Vagina (tissue), 2 donors: Measurements from ENCODE around the gene PKLR. TPM values are rescaled to one million over a fixed set of nuclear protein-coding genes. Genes with fewer than 3 reads are reported as not detected.

Experiments used
- DNase-seq, 2 donors: peaks; one replicate each; pipeline ENCODE4 v3.0.0-alpha.2; 2017; ENCODE audit errors: extremely low spot score in 2 of 2
- H3K27ac ChIP-seq: fragments of 200-600 bp; sonication (generic); one replicate; pipeline ENCODE4 v1.5.1; 2019
- H3K27me3 ChIP-seq: fragments of 200-600 bp; sonication (generic); one replicate; pipeline ENCODE4 v1.5.1; 2019
- H3K36me3 ChIP-seq, 2 donors: fragments of 200-600 bp; sonication (generic); one replicate each; pipeline ENCODE4 v1.5.1; 2017 to 2019
- H3K4me1 ChIP-seq: fragments of 200-600 bp; sonication (generic); one replicate; pipeline ENCODE4 v1.5.1; 2019
- H3K4me3 ChIP-seq, 2 donors: fragments of 200-600 bp; sonication (generic); 1 replicate in 1 of 2; 2 replicates in 1 of 2; pipeline ENCODE4 v1.5.1; 2016 to 2019
- H3K9me3 ChIP-seq: fragments of 200-600 bp; sonication (generic); one replicate; pipeline ENCODE4 v1.5.1; 2019
- CTCF ChIP-seq, 3 experiments: fragments of 450-650 bp in 2 of 3; fragments of 200-600 bp in 1 of 3; sonication (generic) in 1 of 3; IDR thresholded peaks; one replicate each; pipeline ENCODE4 v1.5.1; 2017 to 2019; ENCODE audit warnings: antibody characterized with exemption in 3 of 3, mild to moderate bottlenecking in 2 of 3, moderate library complexity in 2 of 3
- POLR2A ChIP-seq, 2 donors: fragments of 450-650 bp; IDR thresholded peaks; one replicate each; pipeline ENCODE4 v1.6.1; 2017; ENCODE audit warnings: antibody characterized with exemption in 2 of 2, mild to moderate bottlenecking in 2 of 2, moderate library complexity in 2 of 2
- POLR2AphosphoS5 ChIP-seq, 2 donors: sonication (generic); formaldehyde crosslinking; IDR thresholded peaks; one replicate each; pipeline ENCODE4 v1.9.0; 2017; ENCODE audit warnings: antibody characterized with exemption in 2 of 2, mild to moderate bottlenecking in 2 of 2, low read depth in 1 of 2; ENCODE audit not compliant: insufficient read depth in 1 of 2
- intact Hi-C: fragments of 100-400 bp; cut with DNase I; formaldehyde crosslinking; loops from one replicate; pipeline ENCODE4 v1.15.1; 2023
- total RNA-seq: library from RNA; depleted of rRNA; stranded (reverse); fragments of >200 nt; gene quantifications from one replicate; pipeline ENCODE4 v1.2.3, GENCODE V29; 2016

Gene PKLR
- total RNA-seq, 1 donor from 2014 or later: not detected

GRCh38 chr1:155300553-155301329, 497 bp downstream of the PKLR start:
- peak in 1 of 2 donors; percentile 55 for DNase-seq
- no peaks in the 10 kb centered on the region for H3K9me3 ChIP-seq
- H3K4me3 ChIP-seq: no peak overlapping the region
- TF ChIP-seq POLR2A (IDR thresholded peaks at IDR 0.05) (no peak), POLR2AphosphoS5 (IDR thresholded peaks at IDR 0.05; ENCODE audit: insufficient read depth in 1 of 2, low read depth in 1 of 2) (no peak), CTCF (IDR thresholded peaks at IDR 0.05) (no peak)
- intact Hi-C loops: no loop called here
- no peaks in the 10 kb centered on the region for H3K27me3 ChIP-seq
- H3K4me1 ChIP-seq: peaks cover 3% of the 10 kb centered on the region
- H3K36me3 ChIP-seq: no peaks in the 10 kb centered on the region
- H3K27ac ChIP-seq: no peak overlapping the region

DNA sequence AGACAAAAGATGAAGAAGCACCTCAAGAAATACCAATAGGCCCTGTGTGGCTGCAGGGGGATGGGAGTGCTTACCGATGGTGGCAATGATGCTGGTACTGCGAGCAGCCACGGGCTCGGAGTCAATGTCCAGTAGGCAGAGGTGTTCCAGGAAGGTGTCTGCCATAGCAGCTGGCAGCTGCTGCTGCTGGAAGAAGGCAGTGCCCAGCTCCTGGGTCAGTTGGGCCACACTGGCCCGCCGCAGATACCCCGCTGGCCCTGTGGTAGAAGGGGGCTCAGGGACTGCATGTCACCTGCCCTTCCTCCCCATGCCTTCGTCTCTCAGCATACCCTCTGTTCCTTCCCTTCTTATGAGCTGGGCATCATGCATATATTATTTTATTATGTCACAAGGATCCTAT, 1.2 kb downstream of the PKLR start:
- no peaks in the 10 kb centered on the region for H3K27me3 ChIP-seq
- H3K4me1 ChIP-seq: peaks cover 10% of the 10 kb centered on the region
- no peaks in the 10 kb centered on the region for H3K36me3 ChIP-seq
- H3K9me3 ChIP-seq: no peaks in the 10 kb centered on the region
- intact Hi-C loops: no loop called here
- no peak for TF ChIP-seq POLR2A (IDR thresholded peaks at IDR 0.05)
- no peak for TF ChIP-seq CTCF (IDR thresholded peaks at IDR 0.05)
- TF ChIP-seq POLR2AphosphoS5 (IDR thresholded peaks at IDR 0.05; ENCODE audit: insufficient read depth in 1 of 2, low read depth in 1 of 2): no peak
- no peak overlapping the region for H3K27ac ChIP-seq
- no peak for DNase-seq
- no peak overlapping the region for H3K4me3 ChIP-seq

GRCh38 chr1:155297384-155297783, 3.9 kb downstream of the PKLR start:
- no peak for TF ChIP-seq POLR2A (IDR thresholded peaks at IDR 0.05)
- no peak for TF ChIP-seq CTCF (IDR thresholded peaks at IDR 0.05)
- TF ChIP-seq POLR2AphosphoS5 (IDR thresholded peaks at IDR 0.05; ENCODE audit: insufficient read depth in 1 of 2, low read depth in 1 of 2): no peak
- H3K4me3 ChIP-seq: no peak overlapping the region
- intact Hi-C loops: no loop called here
- no peaks in the 10 kb centered on the region for H3K9me3 ChIP-seq
- DNase-seq: no peak
- H3K27me3 ChIP-seq: no peaks in the 10 kb centered on the region
- H3K27ac ChIP-seq: no peak overlapping the region
- peaks cover 15% of the 10 kb centered on the region for H3K4me1 ChIP-seq
- H3K36me3 ChIP-seq: no peaks in the 10 kb centered on the region

DNA sequence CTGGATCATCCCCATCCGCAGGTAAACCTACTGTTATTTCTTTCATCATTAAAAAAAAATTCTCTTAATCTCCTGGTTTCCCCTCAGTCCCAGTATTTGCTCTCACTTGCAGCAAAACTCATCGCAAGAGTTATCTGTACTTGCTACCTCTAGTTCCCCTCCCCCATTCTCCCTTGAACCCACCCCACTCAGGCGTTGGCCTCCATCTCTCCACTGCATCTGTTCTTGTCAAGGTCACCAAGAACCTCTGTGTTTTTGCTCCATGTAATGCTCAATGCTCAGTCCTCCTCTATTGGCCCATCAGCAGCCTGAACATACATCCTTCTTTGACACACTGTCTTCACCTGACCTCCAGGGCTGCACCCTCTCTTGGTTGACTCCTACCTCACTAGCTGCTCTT, 4.6 kb downstream of the PKLR start:
- Histone ChIP-seq H3K4me1 (peaks cover 15% of the 10 kb centered on the region), H3K4me3 (no peak overlapping the region), H3K27ac (no peak overlapping the region), H3K9me3 (no peaks in the 10 kb centered on the region), H3K36me3 (no peaks in the 10 kb centered on the region), H3K27me3 (no peaks in the 10 kb centered on the region)
- TF ChIP-seq POLR2A (IDR thresholded peaks at IDR 0.05): no peak
- TF ChIP-seq CTCF (IDR thresholded peaks at IDR 0.05): no peak
- no peak for TF ChIP-seq POLR2AphosphoS5 (IDR thresholded peaks at IDR 0.05; ENCODE audit: insufficient read depth in 1 of 2, low read depth in 1 of 2)
- DNase-seq: no peak
- intact Hi-C loops: no loop called here

DNA sequence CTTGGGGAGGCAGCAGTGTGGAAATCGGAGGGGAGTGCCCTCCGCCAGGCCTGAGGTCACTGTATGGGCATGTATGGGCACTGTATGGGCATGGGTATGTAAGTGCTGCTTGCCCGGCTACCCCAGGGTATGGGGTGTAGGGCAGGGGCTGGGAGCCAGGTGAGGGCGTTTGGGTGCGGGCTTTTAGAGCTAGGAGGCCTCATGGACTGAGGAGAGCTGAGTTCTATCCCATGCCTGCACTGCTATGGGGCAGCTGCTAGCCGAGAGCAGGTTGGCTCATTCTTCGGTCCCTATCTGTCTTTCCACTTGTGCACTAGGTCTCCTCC, 5.3 kb downstream of the PKLR start:
- peaks cover 15% of the 10 kb centered on the region for H3K4me1 ChIP-seq
- no peak for DNase-seq
- TF ChIP-seq POLR2AphosphoS5 (IDR thresholded peaks at IDR 0.05; ENCODE audit: insufficient read depth in 1 of 2, low read depth in 1 of 2) (no peak), POLR2A (IDR thresholded peaks at IDR 0.05) (no peak), CTCF (IDR thresholded peaks at IDR 0.05) (no peak)
- no peak overlapping the region for H3K27ac ChIP-seq
- intact Hi-C loops: no loop called here
- H3K36me3 ChIP-seq: no peaks in the 10 kb centered on the region
- H3K4me3 ChIP-seq: no peak overlapping the region
- H3K27me3 ChIP-seq: no peaks in the 10 kb centered on the region
- H3K9me3 ChIP-seq: no peaks in the 10 kb centered on the region
